Mesenteric fat pad (tissue), 1 donor: ENCODE results near the gene GNAI3. TPM values are rescaled to one million over a fixed set of nuclear protein-coding genes. Genes with fewer than 3 reads are reported as not detected.

Source experiments
- DNase-seq: peaks from one replicate; pipeline ENCODE4 v3.0.0-alpha.2; 2020; ENCODE audit warnings: low spot score
- total RNA-seq: library from RNA; stranded (reverse); fragmentation: NEBNext Ultra II Directional; extraction: Animal tissue kit (Norgen Biotek cat#: 25700); gene quantifications from one replicate; pipeline ENCODE4 v1.2.1, GENCODE V29; 2021
- donor health status: DM: yes; HTN: yes; CAD: no.

Gene GNAI3
- total RNA-seq, 1 donor from 2014 or later = 8.7 TPM

- DNase-seq = no peak
These were observed 73.9 kb downstream of the GNAI3 start for GRCh38 chr1:109622137-109622892.

- DNase-seq = no peak
These were observed 74.5 kb downstream of the GNAI3 start for GRCh38 chr1:109622895-109623294.

DNA sequence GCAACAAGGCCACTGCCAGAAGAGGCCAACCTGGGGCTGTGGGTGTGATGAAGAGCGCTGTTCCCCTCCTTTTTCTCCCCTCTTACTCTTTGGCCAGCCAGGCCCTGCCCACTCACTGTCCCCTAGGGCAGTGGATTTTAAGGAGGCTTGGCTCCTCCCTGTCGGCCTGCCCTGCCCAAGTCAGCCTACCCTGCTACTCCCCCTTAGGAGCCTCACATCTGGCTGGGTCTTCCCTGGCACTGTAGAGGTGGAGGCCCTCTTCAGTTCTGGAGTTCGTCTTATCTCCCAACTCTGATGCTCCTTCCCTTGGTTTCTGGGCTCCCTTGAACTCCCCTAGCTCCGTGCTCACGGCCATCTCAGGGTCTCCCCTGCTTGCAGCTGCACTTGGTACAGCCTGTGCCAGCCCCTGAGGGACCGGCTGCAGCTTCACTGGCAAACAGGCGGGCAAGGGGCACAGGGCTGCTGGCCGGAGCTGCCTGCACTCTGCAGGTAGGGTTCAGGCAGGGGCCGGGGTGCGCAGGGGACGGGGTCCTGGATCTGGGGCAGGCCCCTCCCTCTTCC, 75.3 kb downstream of the GNAI3 start:
- DNase-seq = no peak

DNA sequence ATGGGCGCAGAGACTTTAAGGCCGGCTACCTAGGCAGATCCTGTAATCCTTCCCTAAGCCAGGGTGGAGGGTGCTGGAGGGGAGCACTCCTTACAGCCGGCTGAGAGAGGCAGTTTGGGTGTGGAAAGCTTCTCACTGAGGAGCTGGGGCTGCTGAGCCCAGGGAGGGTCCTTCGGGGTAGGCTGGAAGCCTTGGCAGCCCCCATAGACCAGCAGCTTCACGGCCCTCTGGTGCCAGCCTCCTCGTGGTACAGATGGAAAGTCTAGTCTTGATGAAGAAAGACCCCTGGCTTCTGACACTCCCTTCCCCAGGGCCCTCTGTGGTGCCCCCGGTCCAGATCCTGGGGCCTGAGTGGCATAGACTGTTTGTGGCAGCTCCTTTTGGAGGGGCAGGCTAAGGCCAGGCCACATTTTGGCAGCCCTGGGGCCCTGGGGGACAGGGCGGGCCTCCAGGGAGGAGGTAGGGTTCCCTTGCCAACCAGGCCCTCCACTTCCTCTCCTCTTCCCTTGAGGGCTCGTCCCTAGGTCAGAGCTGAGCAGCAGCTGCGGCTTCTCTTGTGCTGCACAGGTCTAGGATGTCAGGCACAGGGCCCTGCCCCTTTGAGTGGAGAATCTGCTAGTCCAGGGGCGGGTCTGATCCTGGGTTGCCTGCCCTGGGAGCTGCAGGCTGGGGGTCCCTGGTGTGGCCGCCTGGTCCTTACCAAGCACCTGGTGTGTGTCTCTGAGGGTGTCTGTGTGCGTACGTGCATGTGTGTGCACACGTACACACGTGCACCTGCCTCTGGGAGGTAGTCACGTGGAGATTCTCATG, 76.0 kb downstream of the GNAI3 start:
- no peak for DNase-seq

DNA sequence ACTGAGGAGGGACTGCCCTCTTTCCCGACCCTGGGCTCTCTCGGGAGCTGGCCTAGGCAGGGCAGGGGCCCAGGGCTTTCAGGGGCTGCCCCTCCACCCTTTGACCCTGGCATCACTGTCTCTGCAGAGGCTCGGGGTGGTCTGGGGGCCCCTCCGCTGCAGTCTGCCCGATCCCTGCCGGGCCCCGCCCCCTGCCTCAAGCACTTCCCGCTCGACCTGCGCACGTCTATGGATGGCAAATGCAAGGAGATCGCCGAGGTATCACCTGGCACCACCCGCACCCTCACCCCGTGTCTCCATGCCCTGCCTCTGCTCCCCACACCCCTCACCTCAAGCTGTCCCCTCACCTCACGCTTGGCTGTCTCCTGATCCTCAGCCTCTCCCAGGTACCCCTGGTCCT, 76.8 kb downstream of the GNAI3 start:
- DNase-seq = no peak

GRCh38 chr1:109625601-109626560, 77.5 kb downstream of the GNAI3 start:
- no peak for DNase-seq

DNA sequence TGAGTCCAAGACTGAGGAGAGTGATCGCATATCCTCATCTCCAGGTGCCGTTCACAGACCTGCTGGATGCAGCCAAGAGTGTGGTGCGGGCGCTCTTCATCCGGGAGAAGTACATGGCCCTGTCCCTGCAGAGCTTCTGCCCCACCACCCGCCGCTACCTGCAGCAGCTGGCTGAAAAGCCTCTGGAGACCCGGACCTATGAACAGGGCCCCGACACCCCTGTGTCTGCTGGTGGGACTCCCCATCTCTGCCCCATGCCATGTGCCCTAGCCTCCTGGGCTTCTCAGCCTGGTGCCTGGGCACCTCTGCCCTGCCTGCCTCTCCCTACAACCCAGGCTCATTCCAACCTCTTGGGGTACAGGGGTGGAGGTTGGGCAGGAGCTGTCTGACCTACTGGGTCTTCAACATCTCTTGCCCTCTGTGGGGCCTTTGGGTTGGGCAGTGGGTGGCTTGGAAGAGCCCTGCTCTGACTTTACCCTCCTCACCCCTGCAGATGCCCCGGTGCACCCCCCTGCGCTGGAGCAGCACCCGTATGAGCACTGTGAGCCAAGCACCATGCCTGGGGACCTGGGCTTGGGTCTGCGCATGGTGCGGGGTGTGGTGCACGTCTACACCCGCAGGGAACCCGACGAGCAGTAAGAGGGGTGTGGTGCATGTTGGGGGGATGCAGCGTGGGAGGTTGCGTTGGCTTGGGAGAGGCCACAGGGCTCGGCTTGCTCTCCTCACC, 78.4 kb downstream of the GNAI3 start:
- DNase-seq = no peak

- DNase-seq = no peak
These were observed 79.4 kb downstream of the GNAI3 start for GRCh38 chr1:109627692-109628399.

DNA sequence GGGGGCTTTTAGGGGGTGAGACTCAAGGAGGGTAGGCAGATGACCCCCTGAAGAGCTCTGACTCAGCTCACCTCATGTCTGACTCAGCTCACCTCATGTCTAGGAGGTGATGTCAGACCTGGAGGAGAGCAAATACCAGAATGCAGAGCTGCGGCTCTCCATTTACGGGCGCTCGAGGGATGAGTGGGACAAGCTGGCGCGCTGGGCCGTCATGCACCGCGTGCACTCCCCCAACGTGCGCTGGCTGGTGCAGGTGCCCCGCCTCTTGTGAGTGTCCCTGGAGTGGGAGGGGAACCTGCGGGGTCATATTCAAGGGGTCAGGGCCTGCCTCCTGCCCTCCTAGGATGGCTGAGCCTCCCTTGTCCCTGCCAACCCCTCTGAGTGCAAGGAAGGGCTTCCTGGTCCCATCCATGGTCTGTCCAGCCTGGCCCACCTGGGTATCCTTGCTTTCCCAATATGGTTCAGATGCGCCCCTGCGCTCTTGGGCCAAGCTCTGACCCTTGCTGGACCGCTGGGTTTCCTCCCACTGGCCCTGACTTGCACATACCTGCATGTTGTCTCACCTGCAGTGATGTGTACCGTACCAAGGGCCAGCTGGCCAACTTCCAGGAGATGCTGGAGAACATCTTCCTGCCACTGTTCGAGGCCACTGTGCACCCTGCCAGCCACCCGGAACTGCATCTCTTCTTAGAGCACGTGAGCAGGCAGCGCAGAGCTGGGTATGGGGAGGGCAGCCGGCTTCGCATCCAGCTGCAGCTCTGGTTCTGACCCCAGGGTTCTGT, 80.3 kb downstream of the GNAI3 start:
- no peak for DNase-seq

GRCh38 chr1:109629372-109630030, 81.1 kb downstream of the GNAI3 start:
- DNase-seq = no peak

- no peak for DNase-seq
These were observed 81.9 kb downstream of the GNAI3 start for GRCh38 chr1:109630081-109630897.

- DNase-seq = no peak
These were observed 82.6 kb downstream of the GNAI3 start for GRCh38 chr1:109630898-109631512.

DNA sequence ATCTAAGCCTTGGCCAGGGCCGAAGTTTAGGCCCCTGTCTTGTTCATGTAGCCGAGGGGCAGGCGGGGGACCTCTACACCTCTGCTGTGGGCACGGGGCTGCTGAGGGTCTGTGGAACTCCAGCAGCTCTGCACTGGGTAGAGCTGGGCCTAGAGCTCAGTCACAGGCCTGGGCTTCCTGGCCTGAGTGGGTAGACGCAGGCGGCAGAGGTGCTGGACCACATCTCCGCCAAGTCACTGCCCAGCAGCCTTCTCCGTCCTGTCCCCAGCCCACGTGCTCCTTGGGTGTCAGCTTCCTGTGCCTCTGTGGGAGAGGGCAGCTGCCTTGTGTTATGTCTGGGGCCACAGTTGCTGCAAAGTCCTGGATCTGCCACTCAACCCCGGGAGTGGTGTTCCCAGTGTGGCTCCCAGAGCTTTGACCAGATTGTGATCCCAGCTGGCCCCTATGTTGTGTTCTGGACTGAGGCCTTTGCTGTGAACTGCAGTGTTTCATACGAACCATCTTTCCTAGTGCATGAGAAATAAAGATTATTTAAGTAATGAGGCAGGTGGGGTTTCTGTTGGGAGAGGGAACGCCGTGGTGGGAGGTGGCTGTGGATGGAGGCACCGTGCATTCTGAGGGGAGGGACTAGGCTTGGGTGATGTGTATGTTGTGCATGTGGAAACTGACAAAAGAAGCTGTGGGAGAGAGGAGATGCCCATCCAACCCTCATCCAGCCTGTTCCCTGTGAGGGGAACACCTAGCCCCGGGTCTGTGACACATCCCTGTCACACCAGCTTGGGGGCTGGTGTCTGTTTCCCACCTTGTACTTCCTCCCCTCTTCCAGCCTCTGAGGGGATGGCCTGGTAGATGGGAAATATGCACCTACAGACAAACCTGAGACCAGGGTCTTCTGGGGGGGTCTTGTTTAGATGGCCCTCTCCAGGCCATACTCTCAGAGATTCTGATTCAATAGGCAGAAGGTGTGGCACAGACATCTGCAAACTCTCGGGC, 83.4 kb downstream of the GNAI3 start:
- DNase-seq = no peak

GRCh38 chr1:109632671-109633346, 84.4 kb downstream of the GNAI3 start:
- DNase-seq = no peak

DNA sequence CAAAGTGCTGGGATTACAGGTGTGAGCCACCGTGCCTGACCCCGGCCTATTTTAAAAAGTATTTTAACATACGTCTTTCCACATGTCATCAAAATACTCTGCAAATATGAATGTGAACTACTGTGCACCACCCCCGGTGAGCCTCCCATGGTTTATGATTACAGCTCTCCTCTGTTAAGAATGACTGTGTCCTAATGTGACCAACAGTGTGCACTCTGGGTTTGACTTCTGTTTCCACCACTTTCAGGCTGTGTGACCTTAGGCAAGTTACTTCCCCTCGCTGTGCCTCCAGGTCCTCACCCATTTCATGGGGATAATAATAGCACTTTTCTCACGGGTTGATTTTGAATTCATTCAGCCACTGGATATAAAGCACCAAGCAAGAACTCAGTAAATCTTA, 85.9 kb downstream of the GNAI3 start:
- no peak for DNase-seq
